Stimulated activated CD8-positive, alpha-beta memory T cell treated with anti-CD3 and anti-CD28 coated beads, Interleukin-4, amount 100 ng/mL, for 48 hours (primary cell): ENCODE data around the gene DDB1.

Experiments used
- DNase-seq: peaks from one replicate; pipeline ENCODE4 v3.0.0-alpha.2; 2020

DDB1 gene

GRCh38 chr11:61332797-61333549, at the start of gene DDB1, which contains the start of gene TKFC:
TSS of gene DDB1 (minus strand) at chr11:61333105. CDS start at chr11:61332968, 137 bp downstream.
TSS of gene TKFC (plus strand) at chr11:61333228. CDS start at chr11:61334729, 1,501 bp downstream.
- DNase-seq, result peak; percentile 98

DNA sequence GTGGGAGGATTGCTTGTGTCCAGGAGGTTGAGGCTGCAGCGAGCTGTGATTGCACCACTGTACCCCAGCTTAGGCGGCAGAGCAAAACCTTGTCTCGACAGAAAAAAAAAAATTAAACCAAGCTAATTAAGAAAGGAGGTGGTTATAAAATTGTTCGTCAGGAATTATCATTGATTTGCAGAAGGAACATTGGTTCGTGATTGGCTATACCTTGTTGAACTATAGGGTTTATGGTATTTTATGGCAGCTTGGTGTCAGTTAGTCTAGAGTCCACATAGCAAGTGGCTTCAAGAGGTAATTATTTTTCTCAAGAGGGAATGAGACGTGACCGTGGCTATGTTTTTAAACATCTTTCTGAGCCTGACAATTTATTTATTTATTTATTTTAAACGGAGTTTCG, 48.0 kb upstream of the DDB1 start:
- no peak for DNase-seq

GRCh38 chr11:61378713-61379313, 45.9 kb upstream of the DDB1 start:
- DNase-seq, result no peak

DNA sequence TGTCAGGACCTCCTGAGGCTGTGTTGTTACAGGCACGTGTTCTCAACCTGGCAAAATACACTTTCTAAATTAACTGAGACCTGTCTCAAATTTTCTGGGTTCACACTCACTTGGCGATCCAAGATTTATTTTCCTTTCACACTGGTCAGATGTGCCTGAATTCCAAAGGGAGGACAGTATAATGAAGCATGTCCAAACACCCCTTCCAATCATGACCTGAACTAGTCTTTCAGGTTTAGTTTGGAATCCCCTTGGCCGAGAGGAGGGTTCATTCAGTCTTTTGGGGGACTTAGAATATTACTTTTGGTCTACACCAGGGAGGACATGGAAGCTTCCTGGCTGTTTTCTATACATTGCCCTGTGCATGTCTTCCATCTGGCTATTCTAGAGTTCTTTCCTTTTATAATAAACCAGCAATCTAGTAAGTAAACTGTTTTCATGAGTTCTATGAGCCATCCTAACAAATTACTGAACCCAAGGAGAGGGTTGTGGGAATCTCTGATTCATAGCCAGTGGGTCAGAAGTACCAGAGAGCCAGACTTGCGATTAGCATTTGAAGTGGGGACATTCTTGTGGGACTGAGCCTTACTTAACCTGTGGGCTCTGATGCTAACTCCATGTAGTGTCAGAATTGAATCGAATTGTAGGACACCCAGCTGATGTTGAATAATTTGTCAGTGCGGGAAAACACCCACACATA, 44.7 kb upstream of the DDB1 start:
- no peak for DNase-seq

- DNase-seq, result no peak
Observed at GRCh38 chr11:61375761-61376108, 42.8 kb upstream of the DDB1 start.

GRCh38 chr11:61372659-61373420, 39.9 kb upstream of the DDB1 start:
- DNase-seq, result no peak

DNA sequence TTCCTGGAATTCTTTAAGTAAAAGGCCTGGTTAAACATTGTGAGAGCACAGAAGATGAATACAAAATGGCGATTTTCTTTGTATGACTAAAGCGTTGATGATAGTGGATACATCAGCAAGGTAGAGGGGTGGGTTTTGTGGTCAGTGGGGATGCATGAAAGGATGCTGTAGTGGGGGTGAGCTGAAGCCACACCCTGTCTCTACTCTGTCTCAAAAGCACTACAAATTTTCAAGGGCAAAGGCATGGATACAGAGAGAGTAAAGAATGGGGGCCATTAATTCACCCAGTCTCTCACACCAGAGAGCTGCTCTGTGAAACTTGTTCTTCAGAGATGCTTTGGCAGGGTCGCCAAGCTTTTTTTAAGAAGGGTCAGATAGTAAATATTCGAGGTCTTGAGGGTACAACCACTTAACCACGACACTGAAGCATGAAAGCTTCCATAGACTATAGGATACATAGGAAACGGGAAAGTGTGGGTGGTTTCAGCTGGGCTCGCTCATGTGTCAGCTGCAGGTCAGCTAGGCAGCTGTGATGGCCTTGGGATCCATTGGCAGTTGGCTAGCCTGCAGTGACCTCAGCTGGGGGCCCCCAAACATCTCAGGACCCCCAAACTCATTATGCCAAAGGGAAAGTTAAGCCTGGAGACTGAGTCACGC, 37.6 kb upstream of the DDB1 start:
- peak; percentile 32 for DNase-seq

DNA sequence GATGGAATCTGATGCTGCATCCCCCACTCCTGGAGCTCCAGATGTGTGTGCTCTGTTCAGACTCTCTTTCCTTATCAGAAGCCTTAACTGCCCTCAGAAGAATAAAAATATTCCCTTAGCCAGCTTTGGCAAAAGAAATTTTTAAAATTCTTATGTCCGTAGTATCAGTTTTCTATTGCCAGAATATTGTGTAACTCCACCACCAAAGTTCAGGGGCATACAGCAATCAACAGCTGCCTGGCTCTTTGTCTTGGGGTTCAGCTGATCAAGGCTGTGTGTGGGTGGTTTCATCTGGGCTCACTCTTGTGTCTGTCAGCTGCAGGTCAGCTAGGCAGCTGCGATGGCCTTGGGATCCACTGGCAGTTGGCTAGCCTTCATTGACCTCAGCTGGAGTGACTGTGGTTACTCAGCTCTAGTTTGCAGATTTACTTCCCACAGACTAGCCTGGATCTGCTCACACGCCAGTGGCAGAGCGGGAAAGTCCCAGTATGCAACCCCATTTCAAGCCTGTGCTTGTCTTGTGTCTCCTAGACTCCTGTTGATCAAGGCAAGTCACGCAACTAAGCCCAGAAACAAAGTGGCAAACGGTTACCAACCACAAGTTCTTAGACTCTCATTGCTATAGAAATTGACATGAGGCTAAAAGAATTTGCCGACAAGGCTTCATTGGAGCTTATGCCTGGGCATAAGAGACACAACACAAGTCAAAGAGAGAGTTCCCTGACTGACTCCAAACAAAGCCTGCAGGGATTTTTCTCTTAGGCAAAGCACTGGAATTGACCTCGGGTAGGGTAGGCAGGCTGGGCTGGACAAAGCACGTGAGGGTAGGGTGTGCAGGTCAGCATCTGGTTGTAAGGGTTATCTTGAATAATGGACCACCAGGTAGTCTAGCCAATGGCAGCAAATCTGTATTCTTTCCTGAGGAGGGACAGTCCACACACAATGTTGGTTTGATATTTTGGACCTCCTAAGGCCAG, 36.8 kb upstream of the DDB1 start:
- DNase-seq, result no peak

DNA sequence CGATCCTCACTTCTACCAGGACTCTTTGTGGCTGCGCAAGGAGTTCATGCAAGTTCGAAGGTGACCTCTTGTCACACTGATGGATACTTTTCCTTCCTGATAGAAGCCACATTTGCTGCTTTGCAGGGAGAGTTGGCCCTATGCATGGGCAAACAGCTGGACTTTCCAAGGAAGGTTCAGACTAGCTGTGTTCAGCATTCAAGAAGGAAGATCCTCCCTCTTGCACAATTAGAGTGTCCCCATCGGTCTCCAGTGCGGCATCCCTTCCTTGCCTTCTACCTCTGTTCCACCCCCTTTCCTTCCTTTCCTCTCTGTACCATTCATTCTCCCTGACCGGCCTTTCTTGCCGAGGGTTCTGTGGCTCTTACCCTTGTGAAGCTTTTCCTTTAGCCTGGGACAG, 35.7 kb upstream of the DDB1 start:
- no peak for DNase-seq

GRCh38 chr11:61367406-61367805, 34.5 kb upstream of the DDB1 start:
- DNase-seq, result no peak

DNA sequence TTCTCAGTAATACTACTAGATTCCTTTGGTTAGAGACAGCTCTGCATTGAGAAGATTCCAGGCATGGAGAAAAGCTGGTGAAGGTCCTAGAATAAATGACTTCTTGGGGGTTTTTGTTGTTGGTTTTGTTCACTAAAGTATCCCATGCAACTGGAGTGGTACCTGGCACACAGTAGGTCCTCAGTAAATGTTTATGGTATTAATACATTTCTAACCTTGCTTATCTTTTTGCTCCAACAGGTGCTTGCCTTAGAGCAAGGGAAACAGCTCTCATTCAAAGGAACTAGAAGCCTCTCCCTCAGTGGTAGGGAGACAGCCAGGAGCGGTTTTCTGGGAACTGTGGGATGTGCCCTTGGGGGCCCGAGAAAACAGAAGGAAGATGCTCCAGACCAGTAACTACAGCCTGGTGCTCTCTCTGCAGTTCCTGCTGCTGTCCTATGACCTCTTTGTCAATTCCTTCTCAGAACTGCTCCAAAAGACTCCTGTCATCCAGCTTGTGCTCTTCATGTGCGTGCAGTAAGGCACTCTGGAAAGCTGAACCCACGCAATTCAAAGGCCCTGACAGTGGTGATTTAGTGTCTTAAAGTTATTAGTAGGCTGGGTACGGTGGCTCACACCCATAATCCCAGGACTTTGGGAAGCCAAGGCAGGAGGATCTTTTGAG, 31.2 kb upstream of the DDB1 start:
- no peak for DNase-seq

DNA sequence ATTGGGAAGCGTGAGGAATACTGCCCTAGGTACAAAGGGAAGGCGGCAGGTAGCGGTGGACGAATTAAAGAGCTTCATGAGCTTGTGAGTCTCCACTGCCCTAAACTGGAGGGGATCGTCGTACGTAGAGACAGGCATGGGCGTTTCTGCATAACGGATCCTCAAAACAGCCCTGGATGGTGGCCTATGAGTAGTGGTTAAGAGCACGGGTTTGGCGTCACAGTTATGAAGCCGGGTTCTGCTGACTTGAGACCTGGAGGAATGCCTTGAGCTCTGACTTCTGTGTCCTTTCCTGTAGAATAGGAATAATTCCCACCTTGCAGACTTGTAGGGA, 29.6 kb upstream of the DDB1 start:
- DNase-seq, result peak; percentile 49

GRCh38 chr11:61361741-61362541, 29.0 kb upstream of the DDB1 start, which contains the start of the genes CYB561A3 and TMEM138:
TSS of gene CYB561A3 (minus strand) at chr11:61361882. CDS start at chr11:61356713, 5,169 bp downstream.
TSS of gene TMEM138 (plus strand) at chr11:61362374. CDS start at chr11:61364391, 2,017 bp downstream.
- DNase-seq, result peak; percentile 93

GRCh38 chr11:61361237-61361740, 28.4 kb upstream of the DDB1 start:
- DNase-seq, result no peak

GRCh38 chr11:61359516-61359915, 26.6 kb upstream of the DDB1 start:
- DNase-seq, result no peak

DNA sequence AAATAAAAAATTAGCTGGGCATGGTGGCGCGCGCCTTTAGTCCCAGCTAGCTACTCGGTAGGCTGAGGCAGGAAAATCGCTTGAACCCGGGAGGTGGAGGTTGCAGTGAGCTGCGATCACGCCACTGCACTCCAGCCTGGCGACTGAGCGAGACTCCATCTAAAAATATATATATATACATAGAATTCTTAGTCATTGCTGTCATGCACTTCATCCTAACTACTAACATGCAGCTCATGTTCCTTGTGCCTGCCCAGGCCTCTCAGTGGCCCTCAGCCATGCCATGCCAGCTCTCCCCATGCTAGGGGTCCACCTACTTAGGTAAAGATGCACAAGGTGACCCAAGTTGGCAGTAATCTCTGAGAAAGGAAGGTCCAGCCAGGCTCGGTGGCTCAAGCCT, 25.7 kb upstream of the DDB1 start:
- no peak for DNase-seq

- no peak for DNase-seq
Observed at GRCh38 chr11:61357894-61358239, 25.0 kb upstream of the DDB1 start.

- DNase-seq, result no peak
Observed at GRCh38 chr11:61357233-61357893, 24.5 kb upstream of the DDB1 start.

- DNase-seq, result no peak
Observed at GRCh38 chr11:61356706-61357105, 23.8 kb upstream of the DDB1 start.
